HG02973 (cell line): ENCODE data around the gene EGFR.
A peak's percentile ranks its signal among the peaks of the same experiment; 100 is the strongest.

Source experiments
- ATAC-seq: cut with Tn5 transposase; IDR thresholded peaks from one replicate; pipeline ENCODE4 v1.9.1; 2021; ENCODE audit warnings: moderate library complexity; ENCODE audit not compliant: unreplicated experiment

The EGFR gene

GRCh38 chr7:55206235-55207029 is 187.6 kb downstream of the EGFR start:
- peak; percentile 57 for ATAC-seq

- no peak for ATAC-seq
Observed at GRCh38 chr7:55207436-55208125, 188.8 kb downstream of the EGFR start.

DNA sequence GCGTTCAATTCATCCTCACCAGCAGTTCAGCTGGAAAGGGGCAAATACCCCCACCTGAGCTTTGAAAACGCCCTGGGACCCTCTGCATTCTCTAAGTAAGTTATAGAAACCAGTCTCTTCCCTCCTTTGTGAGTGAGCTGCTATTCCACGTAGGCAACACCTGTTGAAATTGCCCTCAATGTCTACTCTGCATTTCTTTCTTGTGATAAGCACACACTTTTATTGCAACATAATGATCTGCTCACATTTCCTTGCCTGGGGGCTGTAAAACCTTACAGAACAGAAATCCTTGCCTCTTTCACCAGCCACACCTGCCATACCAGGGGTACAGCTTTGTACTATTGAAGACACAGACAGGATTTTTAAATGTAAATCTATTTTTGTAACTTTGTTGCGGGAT is 190.5 kb downstream of the EGFR start:
- ATAC-seq: no peak

GRCh38 chr7:55210176-55210575 is 191.4 kb downstream of the EGFR start:
- no peak for ATAC-seq

GRCh38 chr7:55210716-55211115 is 191.9 kb downstream of the EGFR start:
- ATAC-seq: no peak

GRCh38 chr7:55211726-55212125 is 192.9 kb downstream of the EGFR start:
- ATAC-seq: no peak

DNA sequence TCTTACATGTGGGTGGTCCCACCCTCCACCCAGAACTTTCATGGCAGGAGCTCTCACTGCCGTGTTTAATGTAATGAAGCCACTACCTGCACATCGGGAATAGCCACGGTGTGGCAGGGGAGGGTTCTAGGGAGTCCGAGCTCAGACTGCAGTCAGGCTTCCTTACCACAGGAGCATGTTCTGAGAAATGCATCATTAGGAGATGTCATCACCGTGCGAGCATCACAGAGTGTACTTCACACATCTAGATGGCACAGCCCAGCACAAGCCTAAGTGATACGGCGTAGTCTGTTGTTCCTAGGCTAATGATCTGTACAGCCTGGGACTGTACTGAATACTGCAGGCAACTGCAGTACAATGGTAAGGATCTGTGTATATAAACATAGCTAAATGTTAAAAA is 193.4 kb downstream of the EGFR start:
- ATAC-seq: no peak

DNA sequence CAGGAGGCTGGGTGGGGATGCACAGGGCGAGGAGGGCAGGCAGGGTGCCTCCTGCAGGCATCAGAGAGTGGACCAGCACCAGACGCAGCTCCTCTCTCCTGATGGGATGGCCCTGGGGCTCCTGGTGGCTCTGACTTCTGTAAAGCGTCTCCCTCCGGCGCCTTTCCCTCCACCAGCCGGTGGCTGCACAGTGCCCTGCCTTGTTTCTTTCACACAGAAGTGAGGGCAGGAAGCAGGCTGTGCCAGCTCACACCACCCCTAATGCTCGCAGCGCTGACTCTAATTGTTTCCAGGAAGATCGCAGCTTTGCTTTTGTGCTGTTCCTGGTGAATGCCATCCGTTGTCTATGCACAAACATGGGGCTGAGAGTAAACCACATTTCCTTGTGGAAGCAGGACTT is 194.0 kb downstream of the EGFR start:
- no peak for ATAC-seq

- ATAC-seq: no peak
Observed at GRCh38 chr7:55214707-55215106, 195.9 kb downstream of the EGFR start.

- ATAC-seq: no peak
Observed at GRCh38 chr7:55223023-55223422, 204.2 kb downstream of the EGFR start.

GRCh38 chr7:55224111-55224510 is 205.3 kb downstream of the EGFR start:
- no peak for ATAC-seq

DNA sequence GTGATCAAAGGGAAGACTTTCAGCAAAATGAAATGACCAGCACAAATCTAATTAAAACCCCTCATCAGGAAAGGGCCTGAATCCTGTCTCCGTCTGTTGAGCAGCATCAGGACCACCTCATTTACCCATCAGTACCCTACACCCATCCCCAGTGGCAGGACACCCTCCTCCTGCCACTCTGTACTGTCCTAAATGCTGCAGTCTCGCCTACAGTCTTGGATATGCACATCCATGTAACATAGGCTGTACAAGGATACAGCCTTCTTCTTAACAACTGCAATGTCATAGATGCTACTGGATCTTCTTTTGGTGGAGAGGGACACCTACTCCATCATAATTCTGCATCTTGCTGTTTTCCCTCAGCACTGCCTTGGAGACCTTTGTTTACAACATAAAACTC is 206.0 kb downstream of the EGFR start:
- no peak for ATAC-seq

DNA sequence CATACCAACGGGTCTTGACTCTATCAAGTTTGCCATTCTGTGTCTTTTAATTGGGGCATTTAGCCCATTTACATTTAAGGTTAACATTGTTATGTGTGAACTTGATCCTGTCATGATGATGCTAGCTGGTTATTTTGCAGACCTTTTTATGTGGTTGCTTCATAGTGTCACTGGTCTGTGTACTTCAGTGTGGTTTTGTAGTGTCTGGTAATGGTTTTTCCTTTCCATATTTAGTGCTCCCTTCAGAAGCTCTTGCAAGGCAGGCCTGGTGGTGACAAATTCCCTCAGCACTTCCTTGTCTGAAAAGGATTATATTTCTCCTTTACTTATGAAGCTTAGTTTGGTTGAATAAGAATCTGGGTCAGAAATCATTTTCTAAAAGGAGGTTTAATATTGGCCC is 211.2 kb downstream of the EGFR start:
- no peak for ATAC-seq

DNA sequence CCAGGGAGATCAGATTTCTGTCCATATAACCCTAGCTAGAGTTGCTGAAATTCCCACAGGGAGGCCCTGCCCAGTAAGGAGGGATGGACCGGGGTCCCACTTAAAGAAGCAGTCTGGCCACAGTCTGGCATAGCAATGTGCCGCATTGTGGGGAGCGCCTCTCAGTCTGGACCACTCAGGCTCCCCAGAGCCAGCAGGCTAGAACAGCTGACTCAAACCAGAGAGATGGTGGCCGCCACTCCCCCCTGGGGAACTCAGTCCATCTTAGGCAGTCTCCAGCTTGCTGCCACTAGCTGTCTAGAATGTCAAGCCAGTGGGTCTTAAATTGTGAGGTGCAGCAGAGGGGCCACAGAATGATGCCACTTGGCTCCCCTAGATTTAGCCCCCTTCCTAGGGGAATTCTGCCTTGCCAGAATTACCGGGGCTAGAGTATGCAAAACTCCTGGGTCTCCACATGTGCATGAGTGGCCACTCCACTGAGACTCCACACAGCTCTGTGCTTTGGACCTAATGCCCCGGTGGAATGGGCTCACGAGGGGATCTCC is 213.0 kb downstream of the EGFR start:
- no peak for ATAC-seq

DNA sequence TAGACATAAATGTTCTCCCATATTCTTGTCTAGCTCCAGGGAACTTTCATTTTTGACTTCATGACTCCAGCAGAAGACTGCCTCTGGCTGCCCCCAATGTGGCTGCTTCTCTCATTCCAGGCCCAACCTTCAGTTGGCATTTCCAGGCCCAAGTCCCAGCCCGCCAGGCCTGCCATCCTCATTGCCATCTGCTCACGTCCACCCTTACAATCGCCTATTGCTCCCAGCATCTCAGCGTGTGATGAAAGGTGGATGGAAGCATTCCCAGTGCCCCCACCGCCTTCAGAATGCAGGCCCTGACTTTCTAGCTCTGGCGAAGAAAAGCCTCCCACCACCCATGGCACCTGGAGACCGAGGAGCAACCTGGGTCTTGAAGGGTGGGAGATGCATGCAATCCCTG is 214.2 kb downstream of the EGFR start:
- no peak for ATAC-seq

DNA sequence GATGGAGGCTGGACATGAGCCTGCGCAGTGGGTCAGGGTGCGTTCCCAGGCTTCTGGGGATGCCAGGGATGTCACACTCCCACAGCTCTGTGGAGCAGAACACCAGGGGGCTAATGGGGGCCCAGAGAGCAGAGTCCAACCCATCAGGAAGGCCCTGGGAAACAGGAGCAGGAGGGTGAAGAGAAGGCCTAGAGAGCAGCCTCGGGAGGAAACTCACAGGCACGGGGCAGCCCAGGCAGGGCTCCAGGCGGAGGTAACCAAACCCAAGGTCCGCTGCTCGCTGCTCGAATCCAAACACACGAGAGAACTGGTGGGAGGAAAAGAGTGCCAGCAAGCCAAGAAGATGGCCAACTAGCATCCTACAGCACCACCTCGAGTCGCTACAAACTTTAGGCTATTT is 215.6 kb downstream of the EGFR start:
- ATAC-seq: no peak

- no peak for ATAC-seq
Observed at GRCh38 chr7:55235115-55235514, 216.3 kb downstream of the EGFR start.

DNA sequence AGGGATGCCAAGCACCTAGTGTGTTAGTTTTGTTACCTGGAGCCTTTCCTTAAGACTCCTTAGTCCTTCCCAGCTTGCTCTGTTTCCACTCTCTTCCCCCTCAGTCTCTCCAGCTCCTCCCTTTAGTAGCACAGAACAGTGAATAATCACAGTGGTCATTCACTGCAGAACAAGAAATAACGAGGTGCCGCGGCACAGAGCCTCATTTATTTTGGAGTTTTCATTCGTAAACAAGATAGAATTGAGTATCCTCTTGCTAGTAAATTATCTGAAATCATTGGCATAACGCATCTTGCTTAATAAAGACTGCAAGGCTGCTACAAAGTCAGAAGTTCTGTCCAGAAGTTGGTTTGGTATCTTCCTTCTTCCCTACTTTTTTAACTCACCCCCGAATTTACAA is 217.0 kb downstream of the EGFR start:
- no peak for ATAC-seq

- ATAC-seq: no peak
Observed at GRCh38 chr7:55236476-55236875, 217.7 kb downstream of the EGFR start.

- no peak for ATAC-seq
Observed at GRCh38 chr7:55237156-55237893, 218.5 kb downstream of the EGFR start.

- ATAC-seq: no peak
Observed at GRCh38 chr7:55239406-55239805, 220.6 kb downstream of the EGFR start.
